Retinal pigment epithelial cell (primary cell): ENCODE results near the gene ERBB4.

Experiments
- DNase-seq: peaks from one replicate; pipeline ENCODE4 v3.0.0-alpha.2; 2010; ENCODE audit warnings: low read depth
- H3K4me3 ChIP-seq: 2 replicates; pipeline ENCODE4 v1.5.1; 2011; ENCODE audit warnings: mild to moderate bottlenecking, low read length, control low read depth, moderate library complexity
- TF ChIP-seq, protein P1 (sequence below): conservative IDR thresholded peaks from 2 replicates; pipeline ENCODE4 v1.5.1; 2011; ENCODE audit warnings: low read depth, low read length, control low read depth, inconsistent platforms

Gene ERBB4

DNA sequence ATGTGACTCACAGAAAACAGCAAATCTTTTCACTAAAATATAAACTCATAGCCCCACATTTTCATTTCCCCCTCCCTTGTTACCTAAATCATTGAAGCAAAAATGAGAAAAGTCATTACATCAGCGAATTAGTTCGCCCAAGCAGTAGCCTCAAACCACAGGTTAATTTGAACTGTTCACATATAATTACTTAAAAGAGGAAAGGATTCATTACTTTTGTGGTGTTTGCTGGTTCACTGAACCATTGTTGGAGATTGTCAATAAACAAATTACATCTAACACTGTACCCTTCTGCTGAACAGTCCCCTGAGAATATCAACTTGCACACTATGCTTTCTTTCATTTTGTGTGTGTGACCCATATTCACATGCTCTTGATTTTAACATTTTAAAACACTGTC is 238.7 kb downstream of the ERBB4 start:
- no peak for DNase-seq
- TF ChIP-seq, protein P1, sequence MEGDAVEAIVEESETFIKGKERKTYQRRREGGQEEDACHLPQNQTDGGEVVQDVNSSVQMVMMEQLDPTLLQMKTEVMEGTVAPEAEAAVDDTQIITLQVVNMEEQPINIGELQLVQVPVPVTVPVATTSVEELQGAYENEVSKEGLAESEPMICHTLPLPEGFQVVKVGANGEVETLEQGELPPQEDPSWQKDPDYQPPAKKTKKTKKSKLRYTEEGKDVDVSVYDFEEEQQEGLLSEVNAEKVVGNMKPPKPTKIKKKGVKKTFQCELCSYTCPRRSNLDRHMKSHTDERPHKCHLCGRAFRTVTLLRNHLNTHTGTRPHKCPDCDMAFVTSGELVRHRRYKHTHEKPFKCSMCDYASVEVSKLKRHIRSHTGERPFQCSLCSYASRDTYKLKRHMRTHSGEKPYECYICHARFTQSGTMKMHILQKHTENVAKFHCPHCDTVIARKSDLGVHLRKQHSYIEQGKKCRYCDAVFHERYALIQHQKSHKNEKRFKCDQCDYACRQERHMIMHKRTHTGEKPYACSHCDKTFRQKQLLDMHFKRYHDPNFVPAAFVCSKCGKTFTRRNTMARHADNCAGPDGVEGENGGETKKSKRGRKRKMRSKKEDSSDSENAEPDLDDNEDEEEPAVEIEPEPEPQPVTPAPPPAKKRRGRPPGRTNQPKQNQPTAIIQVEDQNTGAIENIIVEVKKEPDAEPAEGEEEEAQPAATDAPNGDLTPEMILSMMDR: no peak
- H3K4me3 ChIP-seq: no peak overlapping the region

DNA sequence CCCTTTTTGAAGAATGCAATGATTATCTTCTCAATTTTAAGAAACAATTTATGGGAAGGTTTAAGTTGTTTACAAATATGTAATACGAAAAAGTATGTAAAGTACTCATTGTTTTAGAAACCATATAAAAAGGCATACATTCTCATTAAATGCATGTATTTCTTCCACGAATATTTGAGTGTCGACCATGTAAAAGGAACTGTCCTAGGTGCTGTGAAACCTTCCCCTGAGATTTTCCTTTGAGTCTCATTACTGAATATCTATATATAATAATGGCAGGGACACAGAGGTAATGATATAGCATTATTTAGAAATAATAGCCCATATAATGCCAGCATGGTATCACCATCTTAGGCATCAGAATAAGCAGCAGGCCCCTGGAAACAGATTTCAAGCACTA is 239.3 kb downstream of the ERBB4 start:
- no peak overlapping the region for H3K4me3 ChIP-seq
- DNase-seq: no peak
- TF ChIP-seq, protein P1: no peak

DNA sequence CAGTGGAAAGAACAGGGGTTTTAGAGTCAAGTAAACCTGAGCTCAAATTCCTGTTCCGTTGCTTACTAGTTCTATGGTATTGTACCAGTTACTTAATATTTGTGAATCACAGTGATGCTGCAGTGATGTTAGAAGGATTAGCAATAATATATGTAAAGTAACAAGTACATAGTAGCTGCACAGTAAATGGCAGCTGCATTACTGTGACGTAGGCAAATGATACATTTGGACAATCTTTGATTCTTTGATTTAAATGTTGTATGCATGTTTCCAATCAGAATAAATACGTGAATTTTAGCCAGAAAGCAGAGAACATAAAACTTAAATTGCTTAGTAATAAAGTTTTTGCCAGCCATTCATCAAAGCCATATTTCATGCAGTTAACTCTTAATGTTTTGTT is 243.0 kb downstream of the ERBB4 start:
- DNase-seq: no peak
- TF ChIP-seq, protein P1: no peak
- H3K4me3 ChIP-seq: no peak overlapping the region

DNA sequence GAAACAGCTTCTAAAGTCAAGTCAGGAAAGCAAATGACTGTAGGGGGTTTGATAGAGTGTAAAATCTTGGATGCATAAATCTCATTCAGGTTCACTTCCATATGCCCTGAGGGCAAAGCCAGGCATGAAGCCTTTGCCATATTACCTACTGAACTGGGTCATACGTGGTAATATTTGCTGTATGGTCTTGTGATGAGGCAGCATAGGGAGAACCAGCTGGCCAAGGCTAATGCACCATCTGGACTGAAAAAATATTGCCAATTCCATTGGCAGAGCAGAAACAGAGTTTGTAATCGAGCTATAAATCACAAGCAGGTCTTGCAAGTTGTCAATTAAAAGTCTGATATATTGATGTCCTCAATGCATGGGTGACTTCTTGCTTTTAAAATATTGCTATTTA is 243.8 kb downstream of the ERBB4 start:
- TF ChIP-seq, protein P1: no peak

DNA sequence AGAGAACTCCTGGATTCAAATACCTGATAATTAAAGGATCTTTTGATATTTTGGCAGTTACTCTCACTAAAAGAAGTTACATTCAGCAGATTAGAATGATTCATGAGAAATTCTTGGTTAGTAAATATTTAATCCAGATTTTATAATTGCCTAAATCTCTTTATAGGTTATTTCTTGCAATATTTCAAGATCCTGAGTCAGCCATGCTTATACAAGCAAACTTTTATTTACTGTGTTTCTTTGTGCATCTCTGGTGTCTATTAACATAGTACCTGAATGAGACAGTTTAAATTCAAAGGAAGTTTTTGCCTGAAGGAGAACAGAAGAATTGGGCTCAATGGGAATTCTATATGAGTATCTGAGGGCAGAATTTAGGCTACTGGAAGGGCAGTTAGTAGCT is 249.3 kb downstream of the ERBB4 start:
- DNase-seq: no peak
- H3K4me3 ChIP-seq: no peak overlapping the region
- TF ChIP-seq, protein P1: no peak

More for the DNA sequence above, 243.8 kb downstream of the ERBB4 start:
- H3K4me3 ChIP-seq: no peak overlapping the region
- DNase-seq: no peak

DNA sequence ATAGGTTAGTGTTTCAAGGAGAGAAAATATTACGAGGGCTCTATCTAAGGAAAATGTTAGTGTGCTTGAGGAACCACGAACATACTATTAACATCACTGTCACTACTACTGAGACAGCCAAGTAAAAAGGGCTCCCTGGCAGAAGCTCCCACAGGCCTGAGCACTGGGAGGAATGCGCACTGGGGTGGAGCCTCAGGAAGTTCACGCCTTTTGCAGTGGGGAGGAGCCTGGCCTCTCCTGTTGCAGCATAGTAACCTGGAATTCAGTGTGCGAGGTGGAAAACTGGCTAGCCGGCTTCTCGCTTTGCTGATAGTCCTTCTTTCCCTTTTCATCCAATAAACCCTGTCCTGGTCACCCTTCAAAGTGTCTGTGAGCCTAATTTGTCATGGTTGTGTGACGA is 250.3 kb downstream of the ERBB4 start:
- TF ChIP-seq, protein P1: no peak
- no peak overlapping the region for H3K4me3 ChIP-seq

DNA sequence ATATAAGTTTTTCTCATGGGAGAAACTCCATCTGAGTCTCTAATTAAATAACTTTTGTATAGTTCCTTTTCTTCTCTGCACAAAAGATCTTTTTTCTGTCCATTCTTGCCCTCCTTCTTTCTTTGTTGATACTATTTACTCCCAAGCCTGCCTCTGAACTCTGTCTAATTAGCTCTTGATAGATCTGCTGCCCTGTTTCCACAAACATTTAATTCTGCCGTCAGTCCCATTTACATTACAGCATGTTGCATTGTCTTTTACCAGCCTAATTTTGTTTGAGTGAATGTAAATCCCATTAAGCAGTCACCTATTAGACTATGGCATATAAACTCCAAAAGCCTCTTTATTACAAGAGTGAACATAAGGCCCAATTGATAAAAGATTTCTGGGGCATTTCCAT is 254.4 kb downstream of the ERBB4 start:
- TF ChIP-seq, protein P1: no peak
- DNase-seq: no peak
- H3K4me3 ChIP-seq: no peak overlapping the region

More for the DNA sequence above, 250.3 kb downstream of the ERBB4 start:
- no peak for DNase-seq
